HepG2 (cell line): ENCODE results near the gene UBR1. TPM values are rescaled to one million over a fixed set of nuclear protein-coding genes. Genes with fewer than 3 reads are reported as not detected.

Source experiments
- AKNA ChIP-seq: sonication (generic); formaldehyde crosslinking; IDR thresholded peaks from 2 replicates; pipeline ENCODE4 v1.4.0; 2020; ENCODE audit warnings: missing genetic modification reagents, borderline replicate concordance
- BORCS8-MEF2B ChIP-seq: sonication (generic); formaldehyde crosslinking; IDR thresholded peaks from 2 replicates; pipeline ENCODE4 v1.8.0; 2022; ENCODE audit warnings: mild to moderate bottlenecking, missing genetic modification reagents
- CHCHD3 ChIP-seq: sonication (generic); formaldehyde crosslinking; IDR thresholded peaks from 2 replicates; pipeline ENCODE4 v1.8.0; 2022; ENCODE audit warnings: mild to moderate bottlenecking, missing genetic modification reagents, moderate library complexity
- ELF1 ChIP-seq: sonication (generic); formaldehyde crosslinking; IDR thresholded peaks from 2 replicates; pipeline ENCODE4 v1.4.0; 2020; ENCODE audit warnings: missing genetic modification reagents
- GZF1 ChIP-seq: sonication (generic); formaldehyde crosslinking; IDR thresholded peaks from 2 replicates; pipeline ENCODE4 v1.5.1; 2020; ENCODE audit warnings: mild to moderate bottlenecking, missing genetic modification reagents
- MIER3 ChIP-seq: IDR thresholded peaks from 2 replicates; pipeline ENCODE4 v1.6.1; 2016; ENCODE audit warnings: missing compliant biosample characterization, borderline replicate concordance
- PHF5A ChIP-seq: IDR thresholded peaks from one replicate; pipeline ENCODE4 v1.6.1; 2018; ENCODE audit warnings: low read depth, missing genetic modification reagents; ENCODE audit not compliant: unreplicated experiment
- RBFOX2 ChIP-seq: fragments of 200-400 bp; formaldehyde crosslinking; IDR thresholded peaks from 2 replicates; pipeline ENCODE4 v1.6.1; 2017; ENCODE audit warnings: low read depth, mild to moderate bottlenecking, low read length
- SALL1 ChIP-seq: sonication (generic); formaldehyde crosslinking; IDR thresholded peaks from 2 replicates; pipeline ENCODE4 v1.8.0; 2022; ENCODE audit warnings: mild to moderate bottlenecking, missing genetic modification reagents
- SIN3A ChIP-seq: IDR thresholded peaks from 2 replicates; pipeline ENCODE4 v1.6.1; 2011; ENCODE audit warnings: low read depth, mild to moderate bottlenecking, control low read depth, low read length, borderline replicate concordance
- SIX1 ChIP-seq: sonication (generic); formaldehyde crosslinking; IDR thresholded peaks from 2 replicates; pipeline ENCODE4 v1.4.0; 2020; ENCODE audit warnings: missing genetic modification reagents, borderline replicate concordance
- TBL1XR1 ChIP-seq: fragments of 150-350 bp; IDR thresholded peaks from 2 replicates; pipeline ENCODE4 v1.6.1; 2014; ENCODE audit warnings: borderline replicate concordance, low read length; ENCODE audit not compliant: partially characterized antibody
- TCF7 ChIP-seq: sonication (generic); IDR thresholded peaks from 2 replicates; pipeline ENCODE4 v1.6.1; 2016; ENCODE audit warnings: antibody characterized with exemption, low read depth
- YEATS4 ChIP-seq: sonication (generic); formaldehyde crosslinking; IDR thresholded peaks from 2 replicates; pipeline ENCODE4 v1.4.0; 2020; ENCODE audit warnings: missing genetic modification reagents, borderline replicate concordance
- ZBED4 ChIP-seq: sonication (generic); formaldehyde crosslinking; IDR thresholded peaks from 2 replicates; pipeline ENCODE4 v1.4.0; 2020; ENCODE audit warnings: missing genetic modification reagents, borderline replicate concordance
- ZBTB1 ChIP-seq: sonication (generic); formaldehyde crosslinking; IDR thresholded peaks from 2 replicates; pipeline ENCODE4 v1.4.0; 2020; ENCODE audit warnings: missing genetic modification reagents, borderline replicate concordance
- ZFP82 ChIP-seq: sonication (generic); formaldehyde crosslinking; IDR thresholded peaks from 2 replicates; pipeline ENCODE4 v1.5.1; 2020; ENCODE audit warnings: mild to moderate bottlenecking, missing genetic modification reagents, borderline replicate concordance
- ZNF34 ChIP-seq: sonication (generic); formaldehyde crosslinking; IDR thresholded peaks from 2 replicates; pipeline ENCODE4 v1.4.0; 2020; ENCODE audit warnings: mild to moderate bottlenecking, missing genetic modification reagents, borderline replicate concordance
- ZNF543 ChIP-seq: sonication (generic); formaldehyde crosslinking; IDR thresholded peaks from 2 replicates; pipeline ENCODE4 v1.4.0; 2020; ENCODE audit warnings: mild to moderate bottlenecking, missing genetic modification reagents
- ZNF720 ChIP-seq: sonication (generic); formaldehyde crosslinking; IDR thresholded peaks from 2 replicates; pipeline ENCODE4 v1.4.0; 2020; ENCODE audit warnings: missing genetic modification reagents
- ZNF746 ChIP-seq: sonication (generic); formaldehyde crosslinking; IDR thresholded peaks from 2 replicates; pipeline ENCODE4 v1.8.0; 2022; ENCODE audit warnings: mild to moderate bottlenecking, missing genetic modification reagents
- ZNF792 ChIP-seq: IDR thresholded peaks from 2 replicates; pipeline ENCODE4 v1.6.1; 2016
- polyA plus RNA-seq, 8 experiments: library from polyadenylated mRNA; depleted of rRNA in 3 of 8; stranded (reverse) in 7 of 8; unstranded in 1 of 8; fragments of >200 nt; fragmentation: Illumina TruSeq in 4 of 8; extraction: Trizol in 4 of 8; gene quantifications; 2 replicates each; pipeline versions ENCODE4 v1.2.1 to v1.2.3, GENCODE V29; 2011 to 2016; ENCODE audit warnings: low read depth in 4 of 8, missing spikeins in 1 of 8, mixed read lengths in 1 of 8; ENCODE audit not compliant: insufficient read depth in 1 of 8
- total RNA-seq, 5 experiments: library from RNA; depleted of rRNA; stranded (reverse); fragments of >200 nt; fragmentation: Illumina TruSeq; extraction: Trizol; gene quantifications; 2 replicates each; pipeline ENCODE4 v1.2.3, GENCODE V29; 2016; ENCODE audit warnings: low read depth in 1 of 5

UBR1 gene
- total and polyA plus RNA-seq, 2 of the 13 experiments (the other 11 are each of a cell fraction or from before 2014, with no cell fraction given) = 6.4 to 18.0 TPM

- TF ChIP-seq ZNF720 (no peak), SALL1 (CRISPR knock-in tag) (peak; percentile 75), ZNF746 (CRISPR knock-in tag) (peak; percentile 20; the same call in 1 of the 2 replicates), ZFP82 (CRISPR knock-in tag) (0 out of 2 replicates have a peak, but pooled peaks have one; percentile 58), AKNA (CRISPR knock-in tag) (0 out of 2 replicates have a peak, but pooled peaks have one; percentile 57), BORCS8-MEF2B (CRISPR knock-in tag) (peak; percentile 67; the same call in 1 of the 2 replicates), TCF7 (no peak), ZBED4 (CRISPR knock-in tag) (peak; percentile 47; the same call in 1 of the 2 replicates), SIX1 (CRISPR knock-in tag) (peak; percentile 43; the same call in 1 of the 2 replicates), SIN3A (peak; percentile 32; the same call in 1 of the 2 replicates), ZNF543 (CRISPR knock-in tag) (0 out of 2 replicates have a peak, but pooled peaks have one; percentile 16), YEATS4 (CRISPR knock-in tag) (peak; percentile 90), GZF1 (0 out of 2 replicates have a peak, but pooled peaks have one; percentile 56), RBFOX2 (peak; percentile 91), ZBTB1 (CRISPR knock-in tag) (peak; percentile 91; the same call in 1 of the 2 replicates), MIER3 (no peak), ZNF792 (peak; percentile 69), TBL1XR1 (no peak), CHCHD3 (CRISPR knock-in tag) (no peak), ZNF34 (CRISPR knock-in tag) (no peak), PHF5A (CRISPR knock-in tag) (no peak), ELF1 (CRISPR knock-in tag) (peak; percentile 80)
Measured at GRCh38 chr15:43133430-43134156, 27.8 kb upstream of the UBR1 start, which contains the start of gene TMEM62 (continued).
